HG03139 (cell line): ENCODE results near the gene PSMC3IP.

Experiments used
- ATAC-seq: cut with Tn5 transposase; IDR thresholded peaks from one replicate; pipeline ENCODE4 v1.9.1; 2021; ENCODE audit not compliant: unreplicated experiment

The PSMC3IP gene

DNA sequence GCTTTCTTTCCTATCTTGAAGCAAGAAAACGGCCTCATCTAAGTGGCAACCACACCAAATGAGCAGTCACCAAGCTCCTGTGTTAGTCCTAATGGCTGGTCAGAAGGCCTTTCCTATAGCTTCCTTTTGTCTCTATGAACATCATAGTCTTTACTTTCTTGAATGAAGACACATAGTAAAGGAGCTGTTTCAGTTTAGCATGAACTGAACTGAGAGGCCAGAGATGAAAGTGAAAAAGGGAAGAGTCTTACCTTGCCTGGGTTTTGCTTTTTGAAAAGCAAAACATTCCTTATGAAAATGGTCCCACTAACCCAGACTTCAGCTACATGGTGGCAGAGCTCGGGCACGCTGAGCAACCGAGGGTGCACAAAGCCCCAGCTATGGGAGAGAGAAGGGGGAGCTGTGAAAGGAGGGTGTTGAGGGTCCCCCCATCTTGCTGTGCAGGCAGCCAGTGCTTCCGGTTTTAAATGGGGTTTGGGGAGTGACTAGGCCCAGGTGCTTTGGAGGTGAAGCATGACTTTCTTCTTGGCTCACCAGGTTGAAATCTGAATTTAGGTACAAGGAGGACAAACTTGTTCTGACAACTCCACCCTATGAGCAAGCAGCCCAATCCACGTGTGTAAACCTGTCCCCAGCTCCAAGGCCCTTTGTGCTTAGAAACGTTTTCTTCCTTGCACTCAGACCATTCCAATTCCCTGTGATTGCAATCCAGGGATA is 9.1 kb upstream of the PSMC3IP start:
- no peak for ATAC-seq

GRCh38 chr17:42585353-42585752 is 7.8 kb upstream of the PSMC3IP start:
- ATAC-seq, result no peak

DNA sequence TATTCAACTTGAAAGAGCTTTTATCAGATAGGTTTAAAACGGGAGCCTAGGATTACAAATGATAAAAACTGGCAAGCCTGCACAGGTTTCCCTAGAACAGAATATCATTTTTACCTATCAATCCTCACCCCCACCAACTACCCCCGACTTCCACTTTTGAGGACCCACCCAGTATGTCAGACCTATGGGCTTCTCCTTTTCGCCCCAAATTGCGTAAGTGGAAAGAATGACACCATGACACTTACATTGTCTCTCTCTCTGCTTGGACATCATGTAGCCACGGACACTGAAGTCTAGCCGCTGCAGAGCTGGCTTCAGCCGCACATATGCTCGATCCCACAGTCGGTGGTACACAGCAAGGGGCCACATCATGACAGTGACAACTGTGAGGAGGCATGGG is 7.4 kb upstream of the PSMC3IP start:
- ATAC-seq, result no peak

DNA sequence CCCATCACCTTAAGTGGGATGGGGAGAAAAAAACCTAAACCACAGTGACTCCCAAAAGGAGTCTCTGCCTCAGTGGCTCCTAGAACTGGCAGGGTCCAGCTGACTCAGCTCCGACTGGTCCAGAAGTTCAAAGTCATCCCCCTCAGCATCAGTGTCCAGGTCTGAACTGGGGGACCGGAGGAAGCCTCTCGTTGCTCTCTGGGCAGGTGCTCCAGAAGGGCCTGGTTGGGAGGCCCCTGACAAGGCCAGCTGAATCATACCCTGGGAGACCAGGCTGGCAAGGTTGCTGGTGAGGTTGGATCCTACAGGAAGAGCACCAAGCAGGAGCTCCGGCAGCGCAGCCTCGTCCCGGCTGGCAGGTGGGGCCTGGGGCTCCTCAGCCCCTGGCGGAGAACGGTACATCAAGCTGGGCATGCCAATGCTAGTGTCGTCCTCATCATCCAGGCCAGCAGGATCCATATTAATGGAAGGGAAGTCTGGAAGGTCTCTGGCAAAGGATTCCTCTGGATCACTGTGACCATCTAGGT is 4.3 kb upstream of the PSMC3IP start:
- ATAC-seq, result no peak

GRCh38 chr17:42579794-42580551 is 2.4 kb upstream of the PSMC3IP start:
- no peak for ATAC-seq

GRCh38 chr17:42578282-42578869 is 847 bp upstream of the PSMC3IP start:
- no peak for ATAC-seq

GRCh38 chr17:42577140-42577531 is 393 bp downstream of the PSMC3IP start:
- ATAC-seq, result no peak

GRCh38 chr17:42574463-42574862 is 3.1 kb downstream of the PSMC3IP start:
- ATAC-seq, result no peak

DNA sequence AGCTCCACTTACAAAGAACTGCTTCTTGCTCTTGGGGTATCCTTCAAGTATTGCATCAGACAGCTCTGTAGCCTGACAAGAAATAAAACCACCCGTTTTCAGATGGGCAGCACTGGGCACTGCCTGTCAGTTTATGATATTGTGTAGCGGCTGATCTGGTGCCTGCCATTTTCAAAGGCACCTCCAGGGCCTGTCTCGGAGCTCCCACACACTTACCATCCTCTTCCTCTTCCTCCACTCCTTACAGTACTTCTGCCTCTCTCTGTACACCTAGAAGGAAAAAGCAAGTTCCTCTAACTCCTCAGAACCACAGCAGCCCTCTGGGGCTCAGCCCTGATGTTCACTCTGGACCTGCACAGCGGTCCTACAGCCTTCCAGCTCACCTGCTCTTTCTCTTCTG is 4.4 kb downstream of the PSMC3IP start:
- no peak for ATAC-seq

DNA sequence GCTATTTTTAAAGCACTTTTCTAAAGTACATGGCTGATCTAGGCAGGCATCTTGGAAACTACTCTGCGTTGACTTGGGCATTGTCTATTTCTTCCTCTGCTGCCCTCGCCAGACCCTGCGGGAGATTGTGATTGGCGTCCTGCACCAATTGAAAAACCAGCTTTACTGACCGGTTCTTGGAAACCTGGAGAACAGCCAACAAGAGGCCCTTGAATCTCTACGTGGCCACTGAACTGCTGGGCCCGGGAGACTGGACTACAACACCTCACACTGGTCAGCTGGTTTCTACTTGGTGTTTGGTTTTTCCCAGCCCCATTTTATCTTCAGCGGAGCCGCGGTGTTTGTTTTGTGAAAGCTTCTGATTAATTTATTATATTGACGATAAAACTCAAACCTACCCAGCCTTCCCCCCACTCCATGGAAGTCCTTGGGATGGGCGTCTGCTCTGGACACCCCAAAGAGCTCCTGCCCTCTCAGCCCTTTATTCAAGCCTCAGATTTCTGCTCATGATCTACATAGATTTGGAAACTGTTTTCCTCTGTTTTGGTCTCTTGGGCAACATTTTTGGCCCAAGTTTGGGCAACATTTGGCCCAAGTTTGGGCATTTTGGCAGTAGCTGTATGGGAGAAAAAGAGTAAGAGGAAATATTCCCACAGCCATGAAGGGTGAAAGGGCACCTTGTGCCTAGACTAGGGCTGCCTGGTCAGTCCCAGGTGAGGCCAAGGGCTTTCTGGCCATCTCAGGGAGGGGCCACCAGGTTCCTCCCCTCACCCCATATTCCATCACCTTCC is 5.9 kb downstream of the PSMC3IP start:
- ATAC-seq, result no peak

DNA sequence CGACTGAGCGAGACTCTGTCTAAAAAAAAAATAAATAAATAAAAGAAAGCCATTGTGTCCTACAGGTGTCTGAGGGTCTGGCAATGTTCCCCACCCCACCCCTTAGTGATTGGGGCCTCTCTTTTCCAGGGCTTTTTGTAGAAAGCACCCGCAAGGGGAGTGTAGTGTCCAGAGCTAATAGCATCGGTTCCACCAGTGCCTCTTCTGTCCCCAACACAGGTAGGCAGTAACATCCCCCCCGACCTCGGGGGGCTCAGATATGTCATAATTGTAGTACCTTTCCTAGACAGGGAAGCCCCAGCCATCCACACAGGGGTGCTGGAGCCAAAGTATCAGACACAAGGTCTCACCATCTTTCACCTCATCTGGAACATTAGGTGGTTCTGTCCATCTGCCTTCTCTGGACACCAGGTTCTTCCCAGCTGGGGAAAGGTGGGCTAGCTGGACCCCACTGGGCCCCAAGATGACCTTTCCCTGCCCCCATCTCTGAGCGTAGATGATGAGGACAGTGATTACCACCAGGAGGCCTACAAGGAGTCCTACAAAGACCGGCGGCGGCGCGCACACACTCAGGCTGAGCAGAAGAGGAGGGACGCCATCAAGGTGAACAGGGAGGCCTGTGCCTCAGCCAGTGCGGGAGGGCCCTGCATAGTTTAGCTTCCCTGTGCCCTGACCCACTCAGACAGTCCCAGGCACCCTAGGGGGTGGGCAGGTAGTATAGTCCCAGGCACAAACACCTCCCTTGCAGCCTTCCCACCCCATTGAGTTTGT is 9.0 kb downstream of the PSMC3IP start:
- ATAC-seq, result no peak

GRCh38 chr17:42566883-42567573 is 10.5 kb downstream of the PSMC3IP start, which contains the start of gene MLX:
Gene MLX (plus strand): TSS chr17:42567100. CDS start chr17:42567125, 25 bp downstream.
- peak; percentile 48 for ATAC-seq

DNA sequence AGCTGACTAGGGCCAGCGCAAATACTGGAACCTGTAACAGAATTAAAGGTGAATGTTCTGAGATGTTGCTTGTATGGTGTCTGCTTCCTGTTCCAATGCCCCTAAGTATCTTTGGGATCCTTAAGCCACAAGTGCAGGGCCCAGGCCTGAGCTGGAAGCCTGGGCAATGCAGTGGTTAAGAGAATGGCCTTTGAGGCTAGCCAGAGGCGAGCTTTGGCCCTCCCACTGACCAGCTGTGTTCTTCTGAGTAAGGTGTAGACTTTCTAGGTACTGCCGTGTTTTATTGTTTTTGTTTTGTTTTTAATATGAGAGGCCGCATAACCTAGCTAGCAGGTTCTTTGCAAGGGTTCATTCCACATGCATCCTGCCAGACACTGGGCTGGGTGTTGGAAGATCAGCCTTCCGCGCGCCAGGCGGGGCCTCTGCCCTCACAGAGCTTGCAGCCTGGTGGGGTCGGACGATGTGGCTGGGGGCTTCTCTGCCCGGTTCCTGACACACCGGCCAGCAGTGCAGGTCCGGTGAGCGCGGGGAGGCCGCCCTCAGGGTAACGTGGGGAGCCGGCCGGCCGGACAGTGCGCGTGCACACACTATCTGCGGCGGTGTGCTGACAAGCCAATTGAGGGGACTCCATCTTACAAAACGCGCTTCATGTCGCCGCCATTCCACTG is 11.2 kb downstream of the PSMC3IP start:
- no peak for ATAC-seq

DNA sequence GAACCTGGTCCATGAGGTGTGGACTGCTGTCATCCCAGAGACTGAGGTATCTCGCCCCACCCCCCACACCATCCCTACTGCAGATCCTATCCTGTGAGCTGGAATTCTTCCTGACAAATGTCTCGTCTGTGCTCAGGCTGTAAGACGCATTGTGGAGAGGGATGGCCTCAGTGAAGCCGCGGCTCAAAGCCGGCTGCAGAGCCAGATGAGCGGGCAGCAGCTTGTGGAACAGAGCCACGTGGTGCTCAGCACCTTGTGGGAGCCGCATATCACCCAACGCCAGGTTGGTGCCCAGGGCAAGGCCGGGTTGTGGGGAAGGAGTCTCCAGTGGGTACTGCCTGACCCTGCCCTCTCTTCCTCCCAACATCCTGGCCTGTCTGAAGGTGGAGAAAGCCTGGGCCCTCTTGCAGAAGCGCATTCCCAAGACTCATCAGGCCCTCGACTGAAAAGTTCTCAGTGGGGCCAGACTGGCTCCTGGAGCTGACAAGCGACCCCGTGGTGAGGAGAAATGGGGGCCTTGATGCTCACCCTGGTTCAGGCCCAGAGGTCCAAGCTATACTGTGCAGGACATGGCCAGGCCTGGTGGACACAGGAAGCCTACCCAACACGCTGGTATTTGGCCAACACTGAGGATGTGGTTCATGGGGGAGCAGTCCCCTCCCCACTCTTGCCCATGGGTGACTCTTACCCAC is 11.9 kb downstream of the PSMC3IP start:
- no peak for ATAC-seq

DNA sequence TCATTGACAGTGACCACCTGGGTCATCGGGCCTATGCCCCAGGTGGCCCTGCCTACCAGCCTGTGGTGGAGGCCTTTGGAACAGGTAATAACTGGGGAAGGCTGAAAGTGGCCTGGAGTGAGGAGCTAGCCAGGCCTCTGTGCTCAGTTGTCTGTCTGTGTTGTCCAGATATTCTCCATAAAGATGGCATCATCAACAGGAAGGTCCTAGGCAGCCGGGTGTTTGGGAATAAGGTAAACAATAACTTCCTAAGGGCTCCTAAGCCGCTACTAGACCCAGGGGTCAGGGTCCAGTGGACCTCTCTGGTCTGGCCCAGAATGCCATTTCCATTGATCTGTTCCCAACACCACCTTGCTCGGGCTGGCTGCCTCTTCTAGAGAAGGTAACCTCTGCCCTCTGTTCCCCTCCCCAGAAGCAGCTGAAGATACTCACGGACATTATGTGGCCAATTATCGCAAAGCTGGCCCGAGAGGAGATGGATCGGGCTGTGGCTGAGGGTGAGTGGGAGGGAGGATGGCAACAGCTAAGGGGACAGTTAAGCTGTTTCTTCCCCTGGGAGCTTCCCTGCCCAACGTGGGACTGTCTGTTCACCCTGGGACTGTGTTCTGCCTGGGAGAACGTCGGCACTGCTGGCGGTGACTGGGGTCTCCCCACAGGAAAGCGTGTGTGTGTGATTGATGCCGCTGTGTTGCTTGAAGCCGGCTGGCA is 12.6 kb downstream of the PSMC3IP start:
- ATAC-seq, result no peak

GRCh38 chr17:42563950-42564349 is 13.6 kb downstream of the PSMC3IP start:
- no peak for ATAC-seq

DNA sequence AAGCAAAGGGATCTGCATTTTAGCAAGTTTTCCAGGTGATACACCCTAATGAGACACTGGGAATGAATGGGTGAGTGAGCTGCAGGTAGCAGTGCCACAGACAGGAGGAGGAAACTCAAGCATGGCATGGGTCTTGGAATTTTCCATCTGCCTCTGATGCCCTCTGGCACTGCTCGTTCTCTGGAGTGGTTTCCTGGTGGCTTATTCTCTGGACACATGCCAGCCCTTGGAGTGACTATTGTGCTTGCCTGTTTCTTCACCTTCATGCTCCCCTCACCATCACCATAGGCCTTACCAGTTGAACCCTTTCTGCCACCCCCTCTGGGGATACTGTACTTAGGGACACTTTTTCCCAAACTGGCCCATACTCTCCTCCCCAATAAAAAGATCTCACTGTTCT is 14.0 kb downstream of the PSMC3IP start:
- no peak for ATAC-seq

DNA sequence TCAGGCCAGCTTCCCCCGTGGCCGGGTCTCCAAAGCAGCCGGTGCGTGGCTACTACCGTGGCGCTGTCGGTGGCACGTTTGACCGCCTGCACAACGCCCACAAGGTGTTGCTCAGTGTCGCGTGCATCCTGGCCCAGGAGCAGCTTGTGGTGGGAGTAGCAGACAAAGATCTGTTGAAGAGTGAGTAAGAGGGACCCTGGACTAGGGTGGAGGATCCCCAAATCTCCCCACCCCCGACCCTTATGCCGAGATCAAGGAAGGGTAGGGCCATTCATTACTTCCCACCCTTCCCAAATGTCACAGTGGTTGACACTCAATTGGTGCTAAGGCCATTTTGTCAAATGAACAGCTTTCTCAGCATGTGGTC is 14.4 kb downstream of the PSMC3IP start:
- ATAC-seq, result no peak
